IgD-negative memory B cell (primary cell): Measurements from ENCODE around the gene PKP4. TPM values are rescaled to one million over a fixed set of nuclear protein-coding genes. Genes with fewer than 3 reads are reported as not detected.
"Not testable (repeated sequence)": the region's sequence is repeated elsewhere in the genome, so short reads cannot be mapped to it uniquely, and the experiment has no call there.

Experiments
- H3K27ac Mint-ChIP-seq, 3 donors: one replicate each; pipeline ENCODE4 v1.8.0; 2020 to 2022; ENCODE audit warnings: mild to moderate bottlenecking in 3 of 3, mixed read lengths in 3 of 3, moderate library complexity in 1 of 3
- H3K27me3 Mint-ChIP-seq: one replicate; pipeline ENCODE4 v1.8.0; 2021; ENCODE audit warnings: mixed read lengths
- H3K36me3 Mint-ChIP-seq: one replicate; pipeline ENCODE4 v1.8.0; 2020; ENCODE audit warnings: mild to moderate bottlenecking, mixed read lengths
- H3K4me1 Mint-ChIP-seq, 3 donors: one replicate each; pipeline ENCODE4 v1.8.0; 2020 to 2022; ENCODE audit warnings: mixed read lengths in 3 of 3, mild to moderate bottlenecking in 1 of 3
- H3K4me3 Mint-ChIP-seq, 4 donors: one replicate each; pipeline ENCODE4 v1.8.0; 2020 to 2022; ENCODE audit warnings: mild to moderate bottlenecking in 4 of 4, mixed read lengths in 4 of 4, moderate library complexity in 3 of 4
- H3K9me3 Mint-ChIP-seq, 3 donors: one replicate each; pipeline ENCODE4 v1.8.0; 2020 to 2021; ENCODE audit warnings: mixed read lengths in 3 of 3, mild to moderate bottlenecking in 1 of 3
- polyA plus RNA-seq: library from polyadenylated mRNA; unstranded; fragments of 300-500 nt; fragmentation: Illumina TruSeq; gene quantifications from one replicate; pipeline ENCODE4 v1.2.3, GENCODE V29; 2021

The PKP4 gene, protein sequence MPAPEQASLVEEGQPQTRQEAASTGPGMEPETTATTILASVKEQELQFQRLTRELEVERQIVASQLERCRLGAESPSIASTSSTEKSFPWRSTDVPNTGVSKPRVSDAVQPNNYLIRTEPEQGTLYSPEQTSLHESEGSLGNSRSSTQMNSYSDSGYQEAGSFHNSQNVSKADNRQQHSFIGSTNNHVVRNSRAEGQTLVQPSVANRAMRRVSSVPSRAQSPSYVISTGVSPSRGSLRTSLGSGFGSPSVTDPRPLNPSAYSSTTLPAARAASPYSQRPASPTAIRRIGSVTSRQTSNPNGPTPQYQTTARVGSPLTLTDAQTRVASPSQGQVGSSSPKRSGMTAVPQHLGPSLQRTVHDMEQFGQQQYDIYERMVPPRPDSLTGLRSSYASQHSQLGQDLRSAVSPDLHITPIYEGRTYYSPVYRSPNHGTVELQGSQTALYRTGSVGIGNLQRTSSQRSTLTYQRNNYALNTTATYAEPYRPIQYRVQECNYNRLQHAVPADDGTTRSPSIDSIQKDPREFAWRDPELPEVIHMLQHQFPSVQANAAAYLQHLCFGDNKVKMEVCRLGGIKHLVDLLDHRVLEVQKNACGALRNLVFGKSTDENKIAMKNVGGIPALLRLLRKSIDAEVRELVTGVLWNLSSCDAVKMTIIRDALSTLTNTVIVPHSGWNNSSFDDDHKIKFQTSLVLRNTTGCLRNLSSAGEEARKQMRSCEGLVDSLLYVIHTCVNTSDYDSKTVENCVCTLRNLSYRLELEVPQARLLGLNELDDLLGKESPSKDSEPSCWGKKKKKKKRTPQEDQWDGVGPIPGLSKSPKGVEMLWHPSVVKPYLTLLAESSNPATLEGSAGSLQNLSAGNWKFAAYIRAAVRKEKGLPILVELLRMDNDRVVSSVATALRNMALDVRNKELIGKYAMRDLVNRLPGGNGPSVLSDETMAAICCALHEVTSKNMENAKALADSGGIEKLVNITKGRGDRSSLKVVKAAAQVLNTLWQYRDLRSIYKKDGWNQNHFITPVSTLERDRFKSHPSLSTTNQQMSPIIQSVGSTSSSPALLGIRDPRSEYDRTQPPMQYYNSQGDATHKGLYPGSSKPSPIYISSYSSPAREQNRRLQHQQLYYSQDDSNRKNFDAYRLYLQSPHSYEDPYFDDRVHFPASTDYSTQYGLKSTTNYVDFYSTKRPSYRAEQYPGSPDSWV
- polyA plus RNA-seq = 0.45 TPM

DNA sequence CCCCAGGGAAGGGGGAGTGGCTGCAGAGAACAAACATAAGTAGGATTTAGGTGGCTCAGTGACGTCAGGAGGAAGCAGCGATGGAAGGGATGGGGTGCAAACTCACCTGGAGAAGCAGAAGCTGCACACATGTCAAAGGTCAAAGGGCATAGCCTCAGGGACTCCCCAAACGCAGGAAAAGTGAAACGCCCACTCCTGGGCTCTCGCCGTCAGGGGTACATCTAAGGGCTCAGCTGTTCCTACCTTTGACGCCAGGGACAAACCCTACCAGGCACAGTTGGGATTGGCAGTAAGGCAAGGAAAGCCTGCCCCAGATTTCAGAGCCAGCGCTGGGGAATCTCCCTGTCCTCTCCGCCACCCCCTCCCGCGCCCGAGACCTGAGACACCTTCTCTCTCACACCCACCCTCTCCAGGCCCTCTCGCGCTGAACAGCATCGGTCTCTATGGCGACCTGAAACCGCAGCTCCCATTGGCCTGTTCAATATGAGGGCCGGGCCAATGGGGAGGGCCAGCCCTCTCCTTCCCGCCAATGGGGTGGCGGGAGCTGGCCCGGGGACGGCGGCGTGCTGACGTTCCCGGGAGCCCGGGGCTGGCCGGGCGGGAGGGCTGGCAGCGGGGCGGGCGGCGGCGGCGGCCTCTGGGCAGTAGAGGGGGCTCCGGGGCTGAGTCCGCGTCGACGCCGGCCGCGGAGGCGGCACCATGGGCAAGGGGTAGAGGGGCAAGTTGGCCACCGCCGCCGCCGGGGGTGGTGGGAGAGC lies at the start of gene PKP4, which contains the start of gene CCDC148:
Gene PKP4, plus strand, starts transcription at position 644 of the 758 bp plus-strand sequence. CDS start 76,233 bp downstream, outside the sequence.
Gene CCDC148, minus strand, starts transcription at position 445 of the 758 bp plus-strand sequence. Its CDS starts 314 bp downstream, at position 131.
- Mint-ChIP-seq H3K36me3 (peaks cover 3% of the 10 kb centered on the region), H3K9me3 (no peaks in the 10 kb centered on the region), H3K4me3 (peak within 1 kb of the TSS; percentile 89 to 97 (median 94)), H3K27ac (peak within 1 kb of the TSS; percentile 83 to 92 (median 86)), H3K27me3 (peaks cover 8% of the 10 kb centered on the region), H3K4me1 (peaks cover 12 to 17% (median 13%) of the 10 kb centered on the region in 3 donors)

- Mint-ChIP-seq H3K9me3 (peaks cover 2 to 18% (median 4%) of the 10 kb centered on the region in 3 donors), H3K36me3 (no peaks in the 10 kb centered on the region), H3K4me1 (no peaks in the 10 kb centered on the region), H3K27me3 (no peaks in the 10 kb centered on the region), H3K4me3 (no peak overlapping the region), H3K27ac (no peak overlapping the region)
Measured at GRCh38 chr2:158407031-158407430, 49.7 kb upstream of the PKP4 start.

- H3K27ac Mint-ChIP-seq = peak overlapping the region in 1 of 3 donors; percentile 34
- H3K9me3 Mint-ChIP-seq = peaks cover 4 to 18% (median 6%) of the 10 kb centered on the region in 3 donors
- no peaks in the 10 kb centered on the region for H3K4me1 Mint-ChIP-seq
- H3K4me3 Mint-ChIP-seq = no peak overlapping the region
- H3K36me3 Mint-ChIP-seq = peaks cover 2% of the 10 kb centered on the region
- peaks cover 1% of the 10 kb centered on the region for H3K27me3 Mint-ChIP-seq
Measured at GRCh38 chr2:158410132-158410531, 46.6 kb upstream of the PKP4 start.

DNA sequence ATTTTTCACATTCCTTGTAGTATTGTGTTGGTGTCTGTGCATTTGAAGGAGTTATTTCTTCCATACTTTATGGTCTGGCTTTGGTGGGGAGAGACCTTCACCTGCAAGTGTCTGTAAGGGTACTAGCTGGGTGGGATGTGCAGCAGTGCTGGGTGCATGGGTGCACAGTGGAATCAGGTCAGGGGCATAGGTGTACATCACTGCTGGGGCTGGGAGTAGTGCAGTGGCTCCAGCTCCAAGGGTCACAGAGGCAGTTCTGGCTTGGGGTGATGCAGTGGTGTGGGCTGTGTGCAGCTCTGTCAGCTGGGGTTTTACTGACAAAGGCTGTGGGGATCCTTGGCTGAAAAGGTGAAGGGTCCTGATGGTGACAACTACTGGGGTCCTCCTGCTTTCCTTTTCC lies 45.0 kb upstream of the PKP4 start:
- Mint-ChIP-seq H3K27ac (no peak overlapping the region), H3K4me1 (no peaks in the 10 kb centered on the region), H3K4me3 (no peak overlapping the region), H3K9me3 (peaks cover 9 to 29% (median 10%) of the 10 kb centered on the region in 3 donors), H3K36me3 (peaks cover 2% of the 10 kb centered on the region), H3K27me3 (peaks cover 1% of the 10 kb centered on the region)

GRCh38 chr2:158412206-158412605 lies 44.5 kb upstream of the PKP4 start:
- Mint-ChIP-seq H3K4me1 (no peaks in the 10 kb centered on the region), H3K27ac (no peak overlapping the region), H3K27me3 (peaks cover 4% of the 10 kb centered on the region), H3K9me3 (peaks cover 10 to 29% (median 10%) of the 10 kb centered on the region in 3 donors), H3K4me3 (no peak overlapping the region), H3K36me3 (peaks cover 2% of the 10 kb centered on the region)

GRCh38 chr2:158413581-158413980 lies 43.2 kb upstream of the PKP4 start:
- H3K4me1 Mint-ChIP-seq = no peaks in the 10 kb centered on the region
- H3K27me3 Mint-ChIP-seq = peaks cover 9% of the 10 kb centered on the region

GRCh38 chr2:158414538-158414937 lies 42.2 kb upstream of the PKP4 start:
- H3K27me3 Mint-ChIP-seq = peaks cover 9% of the 10 kb centered on the region
- H3K36me3 Mint-ChIP-seq = peaks cover 4% of the 10 kb centered on the region
- H3K4me3 Mint-ChIP-seq = no peak overlapping the region
- H3K9me3 Mint-ChIP-seq = peaks cover 10 to 28% (median 10%) of the 10 kb centered on the region in 3 donors
- H3K27ac Mint-ChIP-seq = no peak overlapping the region
- H3K4me1 Mint-ChIP-seq = no peaks in the 10 kb centered on the region

More at GRCh38 chr2:158413581-158413980, 43.2 kb upstream of the PKP4 start:
- no peak overlapping the region for H3K27ac Mint-ChIP-seq
- H3K4me3 Mint-ChIP-seq = no peak overlapping the region
- peaks cover 10 to 29% (median 10%) of the 10 kb centered on the region in 3 donors for H3K9me3 Mint-ChIP-seq
- H3K36me3 Mint-ChIP-seq = peaks cover 4% of the 10 kb centered on the region

DNA sequence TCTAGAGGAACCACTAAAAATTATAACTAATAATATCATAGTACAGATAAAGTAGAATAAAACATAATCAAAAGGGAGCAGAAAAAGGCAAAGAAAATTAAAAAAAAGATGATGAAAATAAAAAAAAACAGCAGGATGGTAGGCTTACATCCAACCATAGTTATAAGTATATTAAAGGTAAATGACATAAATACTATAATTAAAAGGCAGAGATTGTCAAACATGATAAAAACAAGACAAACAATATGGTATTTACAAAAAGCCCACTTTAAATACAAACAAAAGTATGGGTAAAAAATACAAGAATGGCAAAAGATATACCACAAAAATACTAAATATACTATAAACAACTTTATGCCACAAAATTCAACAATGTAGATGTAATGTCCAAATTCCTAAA lies 24.6 kb upstream of the PKP4 start:
- Mint-ChIP-seq H3K4me3 (no peak overlapping the region), H3K27ac (no peak overlapping the region), H3K27me3 (peaks cover 1% of the 10 kb centered on the region), H3K36me3 (no peaks in the 10 kb centered on the region), H3K4me1 (no peaks in the 10 kb centered on the region), H3K9me3 (peaks cover 6 to 10% (median 9%) of the 10 kb centered on the region in 3 donors)

GRCh38 chr2:158433716-158434115 lies 23.0 kb upstream of the PKP4 start:
- not testable (repeated sequence) for H3K4me1 Mint-ChIP-seq, H3K36me3 Mint-ChIP-seq, H3K27ac Mint-ChIP-seq, H3K27me3 Mint-ChIP-seq, H3K9me3 Mint-ChIP-seq
- peak overlapping the region in 1 of 4 donors; percentile 53 for H3K4me3 Mint-ChIP-seq

- H3K27ac Mint-ChIP-seq, H3K9me3 Mint-ChIP-seq, H3K4me1 Mint-ChIP-seq, H3K36me3 Mint-ChIP-seq, H3K27me3 Mint-ChIP-seq, H3K4me3 Mint-ChIP-seq: not testable (repeated sequence)
Measured at GRCh38 chr2:158439062-158439461, 17.7 kb upstream of the PKP4 start.

DNA sequence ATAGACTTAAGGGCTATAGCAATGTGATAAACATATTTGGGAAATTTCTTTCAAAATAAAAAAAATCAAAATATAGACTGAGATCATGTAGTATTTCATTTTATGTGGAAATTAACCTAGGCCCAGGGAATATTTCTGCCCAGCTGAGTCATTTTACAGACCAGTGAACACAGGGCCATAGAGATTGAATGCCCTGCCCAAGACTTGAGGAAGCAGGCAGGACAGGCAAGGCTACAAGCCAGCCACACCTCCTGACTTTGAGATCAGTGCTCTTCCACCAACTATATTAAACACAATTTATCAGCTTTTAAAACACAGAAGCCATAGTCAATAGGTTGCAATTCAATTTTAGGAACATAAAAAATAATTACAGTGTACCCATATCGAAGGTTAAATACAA lies 13.1 kb upstream of the PKP4 start:
- Mint-ChIP-seq H3K36me3 (no peaks in the 10 kb centered on the region), H3K27me3 (no peaks in the 10 kb centered on the region), H3K27ac (no peak overlapping the region), H3K9me3 (peaks cover 0 to 6% (median 5%) of the 10 kb centered on the region in 3 donors), H3K4me1 (no peaks in the 10 kb centered on the region), H3K4me3 (no peak overlapping the region)

- H3K36me3 Mint-ChIP-seq = peaks cover 3% of the 10 kb centered on the region
- H3K4me1 Mint-ChIP-seq = peaks cover 12 to 17% (median 13%) of the 10 kb centered on the region in 3 donors
- H3K9me3 Mint-ChIP-seq = no peaks in the 10 kb centered on the region
- peak overlapping the region; percentile 88 to 97 (median 94) for H3K4me3 Mint-ChIP-seq
- peak overlapping the region in 2 of 3 donors; percentile 65 to 91 for H3K27ac Mint-ChIP-seq
- peaks cover 7% of the 10 kb centered on the region for H3K27me3 Mint-ChIP-seq
Measured at GRCh38 chr2:158457092-158457825, 507 bp downstream of the PKP4 start.

DNA sequence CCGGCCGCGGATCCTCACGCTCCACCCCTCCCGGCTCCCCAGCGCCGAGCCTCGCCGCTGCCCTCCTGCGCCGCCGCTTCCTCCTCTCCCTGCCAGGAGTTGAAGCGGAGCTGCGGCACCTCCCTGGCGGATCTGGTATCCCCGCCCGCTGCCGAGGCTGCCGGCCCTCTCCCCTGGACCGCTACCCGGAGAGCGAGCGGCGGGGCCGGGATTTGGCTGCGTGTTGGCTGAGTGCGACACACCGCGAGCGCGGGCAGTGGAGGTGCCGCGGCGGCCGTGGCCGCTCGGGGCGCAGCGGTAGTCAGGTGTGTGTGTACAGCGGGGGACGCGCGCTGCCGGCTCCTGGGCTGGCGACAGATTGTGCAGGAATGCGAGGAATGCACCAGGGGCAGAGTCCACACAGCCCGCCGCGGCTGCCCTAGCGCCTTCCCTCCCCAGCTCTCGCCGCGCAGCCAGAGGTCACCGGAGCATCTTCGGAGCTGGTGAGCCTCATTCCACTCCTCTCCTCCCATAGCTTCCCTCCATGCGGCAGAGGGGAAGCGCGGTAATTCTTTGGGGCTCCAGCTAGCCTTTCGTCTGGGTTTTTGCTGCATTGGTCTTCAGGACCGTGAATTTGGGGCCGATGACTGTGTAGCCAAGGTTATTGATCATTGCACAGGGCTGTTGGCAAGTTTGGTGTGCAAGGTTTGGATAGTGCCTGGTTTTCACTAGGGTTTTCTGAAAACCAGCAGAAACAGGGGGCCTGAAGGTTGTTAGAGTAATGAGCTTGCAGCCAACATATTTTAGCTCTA lies 1.3 kb downstream of the PKP4 start:
- H3K27ac Mint-ChIP-seq = peak overlapping the region; percentile 7 to 91 (median 65)
- peaks cover 6% of the 10 kb centered on the region for H3K27me3 Mint-ChIP-seq
- peak overlapping the region; percentile 88 to 97 (median 94) for H3K4me3 Mint-ChIP-seq
- no peaks in the 10 kb centered on the region for H3K9me3 Mint-ChIP-seq
- peaks cover 12 to 17% (median 13%) of the 10 kb centered on the region in 3 donors for H3K4me1 Mint-ChIP-seq
- H3K36me3 Mint-ChIP-seq = peaks cover 3% of the 10 kb centered on the region
